ENCODE measurements around the gene NAALADL2. TPM values are rescaled to one million over a fixed set of nuclear protein-coding genes. Genes with fewer than 3 reads are reported as not detected.

NAALADL2 gene
- total RNA-seq, 1 experiment from 2014 or later: 1.6 TPM

DNA sequence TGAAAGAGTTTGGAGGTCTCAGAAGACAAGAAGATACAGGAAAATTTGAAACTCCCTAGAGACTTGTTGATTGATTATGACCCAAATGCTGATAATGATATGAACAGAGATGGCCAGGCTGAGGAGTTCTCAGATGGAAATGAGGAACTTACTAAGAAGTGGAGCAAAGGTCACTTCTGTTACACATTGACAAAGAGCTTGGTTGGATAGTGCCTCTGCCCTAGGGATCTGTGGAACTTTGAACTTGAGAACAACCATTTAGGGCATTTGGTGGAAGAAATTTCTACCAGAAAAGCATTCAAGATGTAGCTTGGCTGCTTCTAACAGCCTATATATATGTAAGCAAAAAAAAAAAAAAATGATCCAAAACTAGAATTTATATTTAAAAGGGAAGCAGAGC is 48.9 kb upstream of the NAALADL2 start:
- H3K9ac ChIP-seq (ENCODE audit: extremely low read depth, insufficient read length, low read length): no peak overlapping the region
- Mint-ChIP-seq H3K27ac (no peak overlapping the region), H3K36me3 (ENCODE audit: insufficient read depth in 1 of 3, low read depth in 3 of 3) (peaks cover 0 to 13% (median 3%) of the 10 kb centered on the region in 3 experiments; a peak in 2 of 7 replicates), H3K4me1 (no peaks in the 10 kb centered on the region), H3K27me3 (ENCODE audit: low read depth) (no peaks in the 10 kb centered on the region), H3K4me3 (no peak overlapping the region), H3K9me3 (peaks cover 7 to 15% of the 10 kb centered on the region in 2 experiments; a peak in 4 of 5 replicates)
- H3K56ac ChIP-seq (ENCODE audit: insufficient read length, low read depth, low read length): no peak overlapping the region
- no peak overlapping the region for H2AK5ac ChIP-seq (ENCODE audit: insufficient read length, low read length)
- no peak overlapping the region for H4K5ac ChIP-seq (ENCODE audit: insufficient read length, low read depth, low read length)
- H4K20me1 ChIP-seq (ENCODE audit: control insufficient read depth, insufficient read depth, insufficient read length): no peaks in the 10 kb centered on the region
- no peak overlapping the region for H3K18ac ChIP-seq (ENCODE audit: insufficient read length, low read depth, low read length)
- no peak overlapping the region for H2BK20ac ChIP-seq (ENCODE audit: low read depth, low read length, poor library complexity, severe bottlenecking)
- no peak overlapping the region for H3K4ac ChIP-seq (ENCODE audit: low read depth, low read length)
- no peak overlapping the region for H3K4me2 ChIP-seq (ENCODE audit: insufficient read depth, insufficient read length, low read length)
- H3K14ac ChIP-seq (ENCODE audit: insufficient read depth, low read length): no peak overlapping the region
- H3K23me2 ChIP-seq (ENCODE audit: insufficient read length, low read depth, low read length, poor library complexity, severe bottlenecking): no peaks in the 10 kb centered on the region
- no peak overlapping the region for H2BK12ac ChIP-seq (ENCODE audit: insufficient read length, low read depth, low read length)
- H3K4me1 ChIP-seq (ENCODE audit: insufficient read depth, low read length): no peaks in the 10 kb centered on the region
- H3K27me3 ChIP-seq (ENCODE audit: insufficient read depth, low read length): no peaks in the 10 kb centered on the region
- no peaks in the 10 kb centered on the region for H3K79me2 ChIP-seq (ENCODE audit: insufficient read depth, low read length)
- no peak overlapping the region for H3T11ph ChIP-seq (ENCODE audit: low read length)
- DNase-seq: no peak
- no peaks in the 10 kb centered on the region for H3K9me3 ChIP-seq (ENCODE audit: control insufficient read depth, low read depth, low read length)
- TF ChIP-seq, protein P1, sequence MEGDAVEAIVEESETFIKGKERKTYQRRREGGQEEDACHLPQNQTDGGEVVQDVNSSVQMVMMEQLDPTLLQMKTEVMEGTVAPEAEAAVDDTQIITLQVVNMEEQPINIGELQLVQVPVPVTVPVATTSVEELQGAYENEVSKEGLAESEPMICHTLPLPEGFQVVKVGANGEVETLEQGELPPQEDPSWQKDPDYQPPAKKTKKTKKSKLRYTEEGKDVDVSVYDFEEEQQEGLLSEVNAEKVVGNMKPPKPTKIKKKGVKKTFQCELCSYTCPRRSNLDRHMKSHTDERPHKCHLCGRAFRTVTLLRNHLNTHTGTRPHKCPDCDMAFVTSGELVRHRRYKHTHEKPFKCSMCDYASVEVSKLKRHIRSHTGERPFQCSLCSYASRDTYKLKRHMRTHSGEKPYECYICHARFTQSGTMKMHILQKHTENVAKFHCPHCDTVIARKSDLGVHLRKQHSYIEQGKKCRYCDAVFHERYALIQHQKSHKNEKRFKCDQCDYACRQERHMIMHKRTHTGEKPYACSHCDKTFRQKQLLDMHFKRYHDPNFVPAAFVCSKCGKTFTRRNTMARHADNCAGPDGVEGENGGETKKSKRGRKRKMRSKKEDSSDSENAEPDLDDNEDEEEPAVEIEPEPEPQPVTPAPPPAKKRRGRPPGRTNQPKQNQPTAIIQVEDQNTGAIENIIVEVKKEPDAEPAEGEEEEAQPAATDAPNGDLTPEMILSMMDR (conservative IDR thresholded peaks at IDR 0.05): no peak
- no peak overlapping the region for H3K23ac ChIP-seq (ENCODE audit: insufficient read length, low read depth, low read length)
- H3K27ac ChIP-seq (ENCODE audit: insufficient read length, low read depth, low read length): no peak overlapping the region
- no peaks in the 10 kb centered on the region for H3K79me1 ChIP-seq (ENCODE audit: insufficient read depth, low read depth, low read length, poor library complexity, severe bottlenecking)
- no peak overlapping the region for H4K8ac ChIP-seq (replicated peaks; ENCODE audit: insufficient read length, low read depth, low read length)
- H2AFZ ChIP-seq (ENCODE audit: low read length): no peak overlapping the region
- H2BK15ac ChIP-seq (ENCODE audit: low read depth, low read length): no peak overlapping the region
- no peak overlapping the region for H2BK5ac ChIP-seq (ENCODE audit: insufficient read length, low read length)
- no peak overlapping the region for H4K91ac ChIP-seq (ENCODE audit: insufficient read length, low read depth, low read length)
- no peak overlapping the region for H2BK120ac ChIP-seq (ENCODE audit: low read depth, low read length, poor library complexity, severe bottlenecking)

Data from H9 (cell line).